Erythroblast (primary cell): Measurements from ENCODE around the gene LEPR.

ENCODE experiments used
- GATA1 ChIP-seq: IDR thresholded peaks from 2 replicates; pipeline ENCODE4 v1.6.1; 2011; ENCODE audit warnings: low read depth, mild to moderate bottlenecking, control low read depth, low read length, moderate library complexity
- POLR2A ChIP-seq: IDR thresholded peaks from 2 replicates; pipeline ENCODE4 v1.6.1; 2011; ENCODE audit warnings: mild to moderate bottlenecking, low read length

- TF ChIP-seq POLR2A, result no peak
- TF ChIP-seq GATA1, result no peak
These were observed 23.7 kb downstream of the LEPR start for GRCh38 chr1:65444128-65444640.
